GM19035 (cell line): ENCODE data around the gene ZDHHC13.
A peak's percentile ranks its signal among the peaks of the same experiment; 100 is the strongest.

ENCODE experiments used
- ATAC-seq: cut with Tn5 transposase; IDR thresholded peaks from one replicate; pipeline ENCODE4 v1.9.1; 2021; ENCODE audit not compliant: unreplicated experiment

The ZDHHC13 gene, protein sequence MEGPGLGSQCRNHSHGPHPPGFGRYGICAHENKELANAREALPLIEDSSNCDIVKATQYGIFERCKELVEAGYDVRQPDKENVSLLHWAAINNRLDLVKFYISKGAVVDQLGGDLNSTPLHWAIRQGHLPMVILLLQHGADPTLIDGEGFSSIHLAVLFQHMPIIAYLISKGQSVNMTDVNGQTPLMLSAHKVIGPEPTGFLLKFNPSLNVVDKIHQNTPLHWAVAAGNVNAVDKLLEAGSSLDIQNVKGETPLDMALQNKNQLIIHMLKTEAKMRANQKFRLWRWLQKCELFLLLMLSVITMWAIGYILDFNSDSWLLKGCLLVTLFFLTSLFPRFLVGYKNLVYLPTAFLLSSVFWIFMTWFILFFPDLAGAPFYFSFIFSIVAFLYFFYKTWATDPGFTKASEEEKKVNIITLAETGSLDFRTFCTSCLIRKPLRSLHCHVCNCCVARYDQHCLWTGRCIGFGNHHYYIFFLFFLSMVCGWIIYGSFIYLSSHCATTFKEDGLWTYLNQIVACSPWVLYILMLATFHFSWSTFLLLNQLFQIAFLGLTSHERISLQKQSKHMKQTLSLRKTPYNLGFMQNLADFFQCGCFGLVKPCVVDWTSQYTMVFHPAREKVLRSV

DNA sequence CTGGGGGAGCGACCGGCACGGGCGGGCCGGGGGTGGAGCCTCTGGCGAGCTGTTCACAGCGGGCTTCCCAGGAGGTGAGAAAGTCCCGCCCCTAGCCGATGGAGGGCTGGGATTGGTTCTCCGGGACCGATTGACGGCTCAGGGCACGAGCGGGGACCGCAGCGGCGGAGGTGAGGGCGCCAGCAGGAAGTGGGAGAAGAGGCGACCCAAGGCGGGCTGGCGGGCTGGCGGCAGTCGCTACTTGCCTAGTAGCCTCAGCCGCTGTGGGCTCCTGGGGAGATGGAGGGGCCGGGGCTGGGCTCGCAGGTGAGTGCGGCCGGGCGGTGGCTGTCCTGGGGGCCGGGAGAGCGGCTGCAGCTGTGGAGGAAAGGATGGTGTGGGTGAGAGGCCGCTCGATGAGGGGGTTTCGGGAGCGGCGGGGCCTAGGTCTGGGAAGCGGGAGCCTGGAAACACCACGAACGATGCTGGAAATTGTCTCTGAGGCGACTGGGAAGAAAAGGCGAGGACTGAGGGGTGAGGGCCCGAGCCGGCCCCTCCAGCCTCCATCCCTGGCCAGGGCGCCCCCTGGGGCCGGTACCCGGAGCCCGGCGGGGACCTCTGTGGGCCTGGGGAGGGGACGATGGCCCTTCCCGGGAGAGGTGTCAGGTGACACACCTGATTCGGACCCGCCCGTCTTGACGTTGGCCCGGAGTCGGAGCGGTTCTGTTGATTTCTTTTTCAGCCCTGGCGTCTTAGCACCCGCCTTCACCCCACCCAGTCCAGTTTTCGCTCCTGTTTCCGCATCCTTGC lies at the start of gene ZDHHC13:
ZDHHC13 (plus strand) TSS at position 198 of the 789 bp plus-strand sequence; CDS start at position 280, 82 bp downstream.
- peak; percentile 98 for ATAC-seq

- ATAC-seq = peak; percentile 99
Measured at GRCh38 chr11:19071255-19071654, 45.7 kb upstream of the ZDHHC13 start.

- ATAC-seq = no peak
Measured at GRCh38 chr11:19072464-19072863, 44.5 kb upstream of the ZDHHC13 start.

- ATAC-seq = no peak
Measured at GRCh38 chr11:19073454-19074415, 43.2 kb upstream of the ZDHHC13 start.

DNA sequence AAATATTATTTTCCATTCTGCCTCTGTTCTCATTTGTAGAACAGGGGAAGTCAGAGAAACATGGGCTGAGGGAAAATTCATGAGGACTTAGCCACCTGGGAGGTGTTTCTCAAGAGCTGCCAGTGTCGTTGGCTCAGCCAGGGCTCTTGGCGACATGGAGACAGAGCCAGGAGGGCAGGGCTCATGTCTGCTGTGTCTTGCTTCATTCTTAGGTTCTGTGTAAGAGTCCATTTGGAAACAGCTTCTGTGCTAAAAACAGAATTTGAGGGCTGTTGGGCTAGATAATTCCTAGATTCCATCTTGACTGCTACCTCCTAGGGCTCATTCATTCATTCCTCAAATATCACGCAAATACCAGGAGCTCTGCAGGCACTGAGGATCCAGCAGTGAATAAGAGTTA lies 41.3 kb upstream of the ZDHHC13 start:
- no peak for ATAC-seq

DNA sequence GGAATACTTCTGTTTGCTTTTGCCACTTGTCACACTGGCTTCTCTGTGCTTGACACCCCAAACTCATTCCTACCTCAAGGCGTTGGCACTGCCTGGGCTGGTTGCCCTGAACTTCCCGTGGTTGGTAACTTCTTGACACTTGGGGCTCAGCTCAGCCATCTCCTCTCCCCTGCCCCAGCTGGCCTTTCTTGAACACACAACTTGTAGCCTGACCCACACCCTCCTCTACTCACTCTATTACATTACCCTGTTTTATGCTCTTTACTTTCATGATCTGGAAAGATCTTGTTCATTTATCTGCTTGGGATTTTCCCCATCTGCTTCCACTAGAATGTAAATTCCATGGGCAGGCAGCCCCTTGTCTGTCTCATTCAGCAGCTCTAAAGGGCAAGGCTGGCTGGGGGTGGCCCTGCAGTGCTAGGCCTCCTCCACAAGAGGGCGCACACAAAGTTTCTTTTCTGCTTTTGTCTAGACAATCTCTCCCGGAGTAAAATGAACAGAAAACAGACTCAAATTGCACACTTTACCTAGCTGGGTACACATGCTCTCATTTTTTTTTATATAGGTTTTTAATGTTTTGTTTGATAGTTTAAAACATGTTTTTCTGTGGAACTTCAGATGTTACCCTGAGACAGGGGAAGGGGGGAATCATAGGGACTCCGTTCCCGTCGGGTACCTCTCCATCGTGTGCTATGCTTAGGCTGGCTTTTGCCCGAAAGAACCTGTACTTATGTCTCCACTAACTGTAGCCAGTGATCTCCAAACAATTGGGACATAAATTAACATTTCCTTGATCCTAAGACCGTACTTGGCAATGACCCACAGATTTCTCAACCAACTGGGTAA lies 40.0 kb upstream of the ZDHHC13 start:
- peak; percentile 78 for ATAC-seq

GRCh38 chr11:19077965-19078364 lies 39.0 kb upstream of the ZDHHC13 start:
- ATAC-seq = no peak

DNA sequence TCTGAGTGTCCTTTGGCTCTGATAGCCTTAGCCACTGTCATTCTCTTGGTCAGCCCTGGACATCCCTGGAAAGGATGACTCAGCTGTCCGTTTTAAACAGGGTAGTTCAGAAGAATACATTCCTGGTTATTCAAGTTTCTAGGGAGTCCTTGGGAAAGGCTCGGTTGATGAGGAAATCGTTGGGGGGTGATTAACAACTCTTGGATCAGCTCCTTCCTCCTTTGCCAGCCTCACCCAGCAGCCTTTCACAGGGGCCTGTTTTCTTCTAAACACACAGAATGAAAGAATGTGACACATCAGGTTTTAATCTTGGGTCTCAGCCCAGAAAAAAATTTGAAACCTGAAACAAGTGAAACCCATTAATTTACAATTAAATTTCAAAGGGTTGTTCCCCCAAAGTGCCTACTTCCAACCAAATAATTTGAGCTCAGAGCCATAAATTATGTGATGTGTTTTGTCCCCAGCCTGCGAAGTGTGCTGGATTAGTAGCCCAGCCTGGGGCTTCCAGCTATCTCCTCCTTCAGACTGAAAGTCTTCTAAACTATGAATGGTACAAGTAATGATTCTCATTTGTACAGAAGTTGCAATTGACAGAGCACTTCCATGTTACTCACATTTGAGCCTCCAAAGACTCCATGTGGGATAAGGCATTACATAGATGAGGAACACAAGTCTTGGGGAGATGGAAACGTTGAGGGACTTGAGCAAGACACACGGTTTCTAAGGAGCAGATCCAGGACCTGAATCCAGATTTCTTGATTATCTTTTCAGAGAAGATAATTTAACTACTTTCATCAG lies 37.1 kb upstream of the ZDHHC13 start:
- no peak for ATAC-seq

- ATAC-seq = no peak
Measured at GRCh38 chr11:19080579-19080993, 36.4 kb upstream of the ZDHHC13 start.

GRCh38 chr11:19083166-19083565 lies 33.8 kb upstream of the ZDHHC13 start:
- ATAC-seq = no peak

DNA sequence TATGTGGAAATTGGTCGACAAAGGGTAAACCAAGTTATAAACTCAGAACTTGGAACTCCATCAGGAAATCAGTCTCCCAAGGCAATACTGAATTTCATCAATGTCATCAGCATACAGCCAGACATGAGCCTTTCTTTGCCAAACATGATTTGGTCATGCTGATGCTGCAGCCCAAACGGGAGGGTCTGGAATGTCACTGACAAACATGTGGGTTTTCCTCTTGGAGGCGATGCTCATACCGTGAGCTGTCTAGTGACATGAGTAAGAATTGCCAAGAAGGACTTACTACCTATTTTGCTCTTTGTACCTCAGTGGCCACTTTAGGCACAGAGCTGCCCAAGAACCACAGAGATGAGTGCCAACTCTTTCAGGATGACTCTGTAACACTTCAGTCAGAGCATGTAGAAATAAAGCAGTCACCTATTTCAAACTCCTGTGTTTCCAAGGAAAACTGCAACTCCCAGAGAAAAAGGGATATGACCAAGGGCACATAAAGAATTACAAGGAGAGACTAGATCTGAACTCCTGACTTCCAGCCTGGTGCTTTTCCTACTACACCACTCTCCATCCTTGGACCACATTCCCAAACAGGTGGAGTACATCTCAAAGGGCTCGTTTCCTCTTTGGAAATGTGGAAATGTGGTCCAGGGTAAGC lies 32.2 kb upstream of the ZDHHC13 start:
- no peak for ATAC-seq

GRCh38 chr11:19087658-19088057 lies 29.3 kb upstream of the ZDHHC13 start:
- ATAC-seq = no peak

GRCh38 chr11:19088791-19089190 lies 28.2 kb upstream of the ZDHHC13 start:
- no peak for ATAC-seq

GRCh38 chr11:19089421-19089820 lies 27.5 kb upstream of the ZDHHC13 start:
- no peak for ATAC-seq

- no peak for ATAC-seq
Measured at GRCh38 chr11:19091366-19091765, 25.6 kb upstream of the ZDHHC13 start.

GRCh38 chr11:19092342-19092741 lies 24.6 kb upstream of the ZDHHC13 start:
- ATAC-seq = no peak

DNA sequence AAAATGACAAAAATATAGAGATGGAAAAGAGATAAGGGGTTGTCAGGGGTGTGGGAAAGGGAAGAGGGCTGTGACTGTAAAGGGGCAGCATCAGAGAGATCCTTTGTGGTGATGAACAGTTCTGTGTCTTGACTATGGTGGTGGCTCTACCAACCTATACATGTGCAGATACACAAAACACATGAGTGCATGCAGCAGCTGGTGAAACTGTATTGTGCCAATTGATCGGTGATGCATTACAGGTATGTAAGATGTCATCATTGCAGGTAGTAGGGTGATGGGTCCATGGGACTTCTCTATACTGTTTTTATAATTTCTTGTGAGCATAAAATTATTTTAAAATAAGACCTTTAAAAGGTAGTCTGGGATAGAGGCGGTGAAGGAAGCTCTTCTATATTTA lies 24.1 kb upstream of the ZDHHC13 start:
- no peak for ATAC-seq

DNA sequence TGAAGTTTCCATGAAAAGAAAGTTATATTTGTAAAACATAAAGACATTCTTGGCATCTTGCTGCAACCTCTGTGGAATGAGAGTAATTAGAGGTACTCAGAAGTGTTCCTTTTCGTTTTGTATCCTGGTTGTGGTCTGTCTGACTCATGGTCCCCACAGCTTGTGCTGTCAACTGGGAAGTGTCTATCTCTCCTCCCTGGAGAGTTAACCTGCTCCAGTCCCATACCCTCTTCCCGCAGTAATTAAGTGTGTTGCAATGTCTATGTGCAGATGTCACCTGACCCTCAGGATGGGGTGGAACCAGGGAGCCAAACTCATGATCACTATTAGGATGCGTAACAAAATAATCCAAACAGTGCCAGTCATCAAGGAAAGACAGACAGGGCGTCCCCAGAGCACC lies 23.0 kb upstream of the ZDHHC13 start:
- no peak for ATAC-seq
